ENCODE data around the gene ORC2. TPM values are rescaled to one million over a fixed set of nuclear protein-coding genes. Genes with fewer than 3 reads are reported as not detected.

ORC2 gene
- total and polyA plus RNA-seq, 10 of the 15 experiments (the other 5 are each of a cell fraction or from before 2014, with no cell fraction given) = 6.1 to 36.9 (median 17.6) TPM

GRCh38 chr2:200888704-200889625, 74.5 kb downstream of the ORC2 start, which contains the start of the genes NIF3L1 and PPIL3 (continued):
- peak; percentile 92 for TF ChIP-seq RUNX3 (IDR thresholded peaks at IDR 0.05; ENCODE audit: low read length)
- TF ChIP-seq BCL3 (IDR thresholded peaks at IDR 0.05; ENCODE audit: borderline replicate concordance, insufficient read depth, low read depth, low read length, poor library complexity, severe bottlenecking) = peak; percentile 24
- TF ChIP-seq RFX5 (IDR thresholded peaks at IDR 0.05; ENCODE audit: low read depth, low read length) = peak; percentile 50; the same call in 1 of the 2 replicates
- TF ChIP-seq SUZ12 (IDR thresholded peaks at IDR 0.05; ENCODE audit: unreplicated experiment) = no peak
- peak; percentile 67 for TF ChIP-seq KLF5 (IDR thresholded peaks at IDR 0.05; ENCODE audit: partially characterized antibody)
- peak; percentile 99 for TF ChIP-seq GABPA (IDR thresholded peaks at IDR 0.05; ENCODE audit: low read depth)
- TF ChIP-seq CUX1 (IDR thresholded peaks at IDR 0.05; ENCODE audit: insufficient replicate concordance, low read depth, low read length) = no peak
- TF ChIP-seq STAT1 (conservative IDR thresholded peaks at IDR 0.05) = 0 out of 2 replicates have a peak, but pooled peaks have one; percentile 52
- peak; percentile 24 for TF ChIP-seq SMAD1 (IDR thresholded peaks at IDR 0.05; ENCODE audit: low read depth, partially characterized antibody)
- TF ChIP-seq ZNF592 (IDR thresholded peaks at IDR 0.05) = no peak
- no peak for TF ChIP-seq PAX8 (IDR thresholded peaks at IDR 0.05)
- TF ChIP-seq PKNOX1 (IDR thresholded peaks at IDR 0.05) = peak; percentile 61
- no peak for TF ChIP-seq EZH2 (IDR thresholded peaks at IDR 0.05; ENCODE audit: borderline replicate concordance, control insufficient read depth, low read depth, low read length)

Measured in GM12878 (cell line).